A673 (cell line): Measurements from ENCODE around the gene LINC01488. TPM values are rescaled to one million over a fixed set of nuclear protein-coding genes. Genes with fewer than 3 reads are reported as not detected.

ENCODE experiments used
- BruUV-seq: library from RNA; stranded (reverse); fragments of 400-500 nt; replicated peaks from 2 replicates; lab custom pipeline; 2021; lab: Mats Ljungman, UMichigan
- CTCF ChIA-PET: fragments of 300-600 bp; sonication (Branson Sonifier 250); formaldehyde crosslinking; loops from one replicate; lab custom pipeline; 2022; ENCODE audit warnings: antibody characterized with exemption; lab: Charles Lee
- POLR2A ChIA-PET: fragments of 300-600 bp; sonication (Branson Sonifier 250); formaldehyde crosslinking; loops from one replicate; lab custom pipeline; 2022; ENCODE audit warnings: antibody characterized with exemption; ENCODE audit not compliant: low non-redundant PET; lab: Charles Lee
- DNase-seq: peaks from one replicate; pipeline ENCODE4 v3.0.0-alpha.2; 2015; ENCODE audit warnings: low spot score
- H3K27ac ChIP-seq: fragments of 200-600 bp; sonication (generic); 2 replicates; pipeline ENCODE4 v1.5.1; 2016; ENCODE audit warnings: mixed run types, low read depth, mild to moderate bottlenecking, mixed read lengths, antibody characterized with exemption, low read length; ENCODE audit not compliant: poor library complexity, severe bottlenecking
- H3K27me3 ChIP-seq: fragments of 200-600 bp; sonication (generic); replicated peaks from 2 replicates; pipeline ENCODE4 v1.6.1; 2017; ENCODE audit warnings: mixed run types, low read depth, mild to moderate bottlenecking, mixed read lengths, antibody characterized with exemption, low read length; ENCODE audit not compliant: insufficient read depth, poor library complexity
- H3K36me3 ChIP-seq: fragments of 200-600 bp; sonication (generic); 2 replicates; pipeline ENCODE4 v1.6.1; 2016; ENCODE audit warnings: mixed run types, mild to moderate bottlenecking, mixed read lengths, antibody characterized with exemption, low read length; ENCODE audit not compliant: insufficient read depth, poor library complexity, severe bottlenecking
- H3K4me1 ChIP-seq: fragments of 200-600 bp; sonication (generic); 2 replicates; pipeline ENCODE4 v1.6.1; 2017; ENCODE audit warnings: mixed run types, mild to moderate bottlenecking, mixed read lengths, antibody characterized with exemption, low read length; ENCODE audit not compliant: insufficient read depth, poor library complexity, severe bottlenecking
- H3K4me3 ChIP-seq: fragments of 200-600 bp; sonication (generic); 2 replicates; pipeline ENCODE4 v1.5.1; 2016; ENCODE audit warnings: low read depth, mixed run types, mild to moderate bottlenecking, mixed read lengths, low read length; ENCODE audit not compliant: poor library complexity, severe bottlenecking
- H3K9me3 ChIP-seq: fragments of 200-600 bp; sonication (generic); 2 replicates; pipeline ENCODE4 v1.6.1; 2016; ENCODE audit warnings: mixed run types, low read depth, mild to moderate bottlenecking, mixed read lengths, antibody characterized with exemption, low read length; ENCODE audit not compliant: poor library complexity, severe bottlenecking
- CTCF ChIP-seq: fragments of 300-800, 200-600 bp; sonication (generic); conservative IDR thresholded peaks from 2 replicates; pipeline ENCODE4 v1.5.1; 2017; ENCODE audit warnings: low read depth, mild to moderate bottlenecking, antibody characterized with exemption, low read length, moderate library complexity, mixed read lengths
- EZH2 ChIP-seq: fragments of 200-600 bp; sonication (generic); IDR thresholded peaks from 2 replicates; pipeline ENCODE4 v1.6.1; 2017; ENCODE audit warnings: borderline replicate concordance, low read depth, mild to moderate bottlenecking, mixed read lengths, antibody characterized with exemption, low read length; ENCODE audit not compliant: poor library complexity, severe bottlenecking
- intact Hi-C: fragments of 100-400 bp; cut with micrococcal nuclease; formaldehyde crosslinking; loops from one replicate; pipeline ENCODE4 v1.10.0; 2022; ENCODE audit not compliant: unreplicated experiment
- total RNA-seq: library from RNA; stranded (reverse); gene quantifications from 2 replicates; pipeline ENCODE4 v1.2.3, GENCODE V29; 2021

The LINC01488 gene
- total RNA-seq, 1 experiment from 2014 or later = not detected

GRCh38 chr11:69537126-69537525 is 55.7 kb downstream of the LINC01488 start:
- H3K27me3 ChIP-seq = no peaks in the 10 kb centered on the region
- no peak for DNase-seq
- H3K9me3 ChIP-seq = no peaks in the 10 kb centered on the region
- no peak for TF ChIP-seq EZH2
- TF ChIP-seq CTCF = no peak
- POLR2A ChIA-PET = no interaction called here
- H3K4me3 ChIP-seq = no peak overlapping the region
- CTCF ChIA-PET = no interaction called here
- H3K36me3 ChIP-seq = no peaks in the 10 kb centered on the region
- intact Hi-C loops = no loop called here
- H3K4me1 ChIP-seq = peaks cover 6% of the 10 kb centered on the region
- no peak overlapping the region for H3K27ac ChIP-seq
- no TSS peak for BruUV-seq

GRCh38 chr11:69537855-69538640 is 56.6 kb downstream of the LINC01488 start:
- no peaks in the 10 kb centered on the region for H3K36me3 ChIP-seq
- ChIA-PET CTCF (no interaction called here), POLR2A (no interaction called here)
- intact Hi-C loops = no loop called here
- no TSS peak for BruUV-seq
- no peaks in the 10 kb centered on the region for H3K27me3 ChIP-seq
- no peak overlapping the region for H3K27ac ChIP-seq
- H3K4me1 ChIP-seq = peaks cover 6% of the 10 kb centered on the region
- H3K9me3 ChIP-seq = no peaks in the 10 kb centered on the region
- H3K4me3 ChIP-seq = no peak overlapping the region
- no peak for DNase-seq
- TF ChIP-seq CTCF = no peak
- no peak for TF ChIP-seq EZH2

- H3K4me1 ChIP-seq = peaks cover 6% of the 10 kb centered on the region
- no peaks in the 10 kb centered on the region for H3K27me3 ChIP-seq
- no peak for DNase-seq
- H3K4me3 ChIP-seq = no peak overlapping the region
- TF ChIP-seq CTCF (no peak), EZH2 (no peak)
- H3K9me3 ChIP-seq = no peaks in the 10 kb centered on the region
- CTCF ChIA-PET = no interaction called here
- no peaks in the 10 kb centered on the region for H3K36me3 ChIP-seq
- intact Hi-C loops = no loop called here
- H3K27ac ChIP-seq = no peak overlapping the region
- POLR2A ChIA-PET = no interaction called here
- no TSS peak for BruUV-seq
Observed at GRCh38 chr11:69538854-69539253, 57.4 kb downstream of the LINC01488 start.
